NCI-H2196 treated with DMSO at 0.1 percent for 48 hours (cell line): Measurements from ENCODE around the gene USP6NL.

ENCODE experiments used
- DNase-seq: peaks from one replicate; lab custom pipeline; 2025; ENCODE audit not compliant: unreplicated experiment; lab: John Stamatoyannopoulos, UW

The USP6NL gene

GRCh38 chr10:11429439-11430052 is 181.9 kb downstream of the USP6NL start:
- DNase-seq, result no peak

GRCh38 chr10:11425676-11426075 is 185.8 kb downstream of the USP6NL start:
- DNase-seq, result no peak

DNA sequence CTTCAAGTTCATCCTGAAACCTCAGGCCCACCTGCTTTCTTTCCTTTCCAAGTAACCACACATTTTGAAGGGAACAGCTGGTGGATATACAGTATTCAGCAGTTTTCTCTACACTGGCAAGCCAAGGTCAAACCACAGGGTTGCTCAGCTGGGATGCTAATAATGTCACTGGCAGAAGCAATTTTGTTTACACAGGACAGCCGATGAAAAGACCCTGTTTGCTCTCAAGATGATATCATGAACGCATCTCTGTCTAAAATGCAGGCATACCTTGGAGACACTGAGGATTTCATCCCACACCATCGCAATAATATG is 186.2 kb downstream of the USP6NL start:
- DNase-seq, result no peak

DNA sequence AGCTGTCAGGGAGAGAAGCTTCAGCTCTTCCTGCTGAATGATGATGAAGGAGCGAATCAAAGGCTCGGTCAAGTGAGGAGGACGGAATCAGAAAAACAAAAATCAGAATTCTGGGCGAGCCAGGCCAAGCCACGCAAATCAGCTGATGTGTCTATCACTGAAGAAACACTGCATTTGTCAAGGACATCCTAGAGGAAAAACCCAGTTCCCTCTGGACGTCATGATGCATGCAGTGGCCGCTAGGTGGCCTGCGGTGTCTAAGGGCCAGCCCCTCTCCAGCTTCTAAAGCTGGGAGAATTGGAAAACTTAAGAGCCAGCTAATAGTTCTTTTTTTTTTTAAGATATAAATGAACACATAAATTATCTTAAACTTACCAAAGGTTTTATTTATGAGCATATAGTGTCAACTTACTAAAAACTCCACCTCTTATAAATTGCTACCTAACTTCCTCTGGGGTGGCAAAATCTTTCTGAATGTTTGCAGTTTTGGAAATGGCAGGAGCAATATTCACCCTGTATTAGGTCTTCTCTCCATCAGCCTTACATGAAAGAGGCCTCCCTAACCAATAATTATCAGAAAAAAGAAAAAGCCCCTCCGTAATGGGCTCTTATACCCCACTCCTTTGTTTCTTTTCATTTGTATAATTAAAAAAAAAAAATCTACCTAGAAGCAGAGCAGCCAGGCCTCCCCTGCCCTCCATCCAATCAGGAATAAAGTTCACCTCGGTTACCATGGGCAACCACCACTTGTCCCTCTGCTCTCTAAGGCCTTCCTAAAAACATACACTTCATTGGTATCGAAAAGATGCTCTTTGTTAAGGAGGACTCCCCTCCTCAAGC is 186.8 kb downstream of the USP6NL start:
- no peak for DNase-seq

DNA sequence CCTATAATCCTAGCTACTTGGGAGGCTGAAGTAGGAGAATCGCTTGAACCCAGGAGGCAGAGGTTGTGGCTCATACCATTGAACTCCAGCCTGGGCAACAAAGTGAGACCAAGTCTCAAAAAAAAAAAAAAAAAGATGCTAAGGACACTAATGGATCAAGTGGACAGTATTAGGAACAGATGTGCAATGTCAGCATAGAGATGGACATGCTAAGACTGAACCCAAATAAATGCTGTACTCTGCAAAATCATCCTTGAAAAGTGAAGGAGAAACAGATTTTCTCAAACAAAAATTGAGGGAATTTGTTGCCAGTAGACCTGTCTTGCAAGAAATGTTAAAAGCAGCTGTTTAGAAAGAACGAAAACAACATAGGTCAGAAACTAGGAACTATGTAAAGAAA is 194.5 kb downstream of the USP6NL start:
- DNase-seq, result no peak

GRCh38 chr10:11415095-11415494 is 196.4 kb downstream of the USP6NL start:
- DNase-seq, result no peak

GRCh38 chr10:11414314-11415038 is 197.0 kb downstream of the USP6NL start:
- DNase-seq, result no peak

- no peak for DNase-seq
Measured at GRCh38 chr10:11411926-11412545, 199.4 kb downstream of the USP6NL start.

DNA sequence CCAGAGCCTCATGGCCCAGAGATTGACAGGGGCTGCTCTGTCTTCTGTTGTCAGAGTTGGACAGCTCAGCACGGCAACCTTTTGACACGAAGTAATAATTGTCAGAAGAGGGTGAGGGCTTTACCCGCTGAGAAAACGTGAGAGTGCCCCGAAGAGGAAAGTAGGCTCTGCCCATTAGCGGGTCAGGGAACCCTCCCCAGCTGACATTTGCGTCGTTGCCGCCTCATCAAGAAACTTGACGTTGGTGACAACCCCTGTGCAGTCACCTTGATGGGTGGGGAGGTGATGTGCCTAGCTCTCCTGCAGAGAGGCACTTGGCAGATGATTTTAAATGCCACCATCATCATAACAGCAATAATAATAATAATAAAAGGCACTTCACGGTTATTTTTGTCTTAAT is 202.1 kb downstream of the USP6NL start:
- no peak for DNase-seq

GRCh38 chr10:11407939-11408338 is 203.5 kb downstream of the USP6NL start:
- no peak for DNase-seq

GRCh38 chr10:11406746-11407145 is 204.7 kb downstream of the USP6NL start:
- DNase-seq, result no peak

DNA sequence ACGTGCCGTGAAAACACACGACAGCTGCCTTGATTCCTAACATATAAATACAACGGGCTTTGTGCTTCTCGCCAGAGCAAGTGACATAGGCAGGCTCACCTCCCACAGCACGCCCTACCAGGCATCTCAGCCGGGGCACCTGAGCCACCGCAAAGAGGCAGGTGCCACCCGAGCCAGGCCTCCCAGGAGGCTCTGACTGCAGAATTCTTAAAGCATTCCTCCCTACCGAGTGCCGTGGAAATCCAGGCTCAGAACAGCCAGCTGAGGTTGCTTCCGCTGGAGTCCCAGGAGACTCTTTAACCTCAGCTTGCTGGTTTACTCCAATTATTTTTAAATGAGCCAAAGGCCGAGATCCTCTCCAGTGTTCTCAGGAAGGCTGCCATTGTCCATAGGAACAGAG is 206.5 kb downstream of the USP6NL start:
- DNase-seq, result no peak
